NCI-H2227 treated with DMSO at 0.1 percent for 48 hours (cell line): Measurements from ENCODE around the gene COBL.

Experiments used
- DNase-seq: peaks from one replicate; lab custom pipeline; 2025; lab: John Stamatoyannopoulos, UW

COBL gene

GRCh38 chr7:51303142-51303525, 13.5 kb downstream of the COBL start:
- no peak for DNase-seq

DNA sequence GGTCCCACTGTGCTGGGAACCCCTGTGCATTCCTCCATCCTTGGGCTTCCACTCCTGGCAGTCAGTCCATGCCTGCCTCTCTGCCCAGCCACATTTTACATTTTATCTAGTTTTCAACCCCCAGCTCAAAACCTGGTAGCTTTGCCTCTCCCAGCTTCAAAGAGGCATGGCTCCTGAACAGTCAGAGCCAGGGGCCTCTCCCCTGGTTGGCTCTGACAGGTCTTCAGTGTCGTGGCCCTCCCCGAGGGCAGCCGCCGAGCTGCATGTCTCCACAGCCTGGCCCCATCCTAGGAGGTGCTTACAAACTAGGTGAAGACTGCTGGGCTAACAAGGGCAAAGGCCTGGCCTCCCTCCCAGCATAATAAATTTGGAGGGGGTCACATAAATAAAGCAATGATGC, 14.8 kb downstream of the COBL start:
- DNase-seq: no peak

- no peak for DNase-seq
These were observed 15.6 kb downstream of the COBL start for GRCh38 chr7:51300762-51301674.

DNA sequence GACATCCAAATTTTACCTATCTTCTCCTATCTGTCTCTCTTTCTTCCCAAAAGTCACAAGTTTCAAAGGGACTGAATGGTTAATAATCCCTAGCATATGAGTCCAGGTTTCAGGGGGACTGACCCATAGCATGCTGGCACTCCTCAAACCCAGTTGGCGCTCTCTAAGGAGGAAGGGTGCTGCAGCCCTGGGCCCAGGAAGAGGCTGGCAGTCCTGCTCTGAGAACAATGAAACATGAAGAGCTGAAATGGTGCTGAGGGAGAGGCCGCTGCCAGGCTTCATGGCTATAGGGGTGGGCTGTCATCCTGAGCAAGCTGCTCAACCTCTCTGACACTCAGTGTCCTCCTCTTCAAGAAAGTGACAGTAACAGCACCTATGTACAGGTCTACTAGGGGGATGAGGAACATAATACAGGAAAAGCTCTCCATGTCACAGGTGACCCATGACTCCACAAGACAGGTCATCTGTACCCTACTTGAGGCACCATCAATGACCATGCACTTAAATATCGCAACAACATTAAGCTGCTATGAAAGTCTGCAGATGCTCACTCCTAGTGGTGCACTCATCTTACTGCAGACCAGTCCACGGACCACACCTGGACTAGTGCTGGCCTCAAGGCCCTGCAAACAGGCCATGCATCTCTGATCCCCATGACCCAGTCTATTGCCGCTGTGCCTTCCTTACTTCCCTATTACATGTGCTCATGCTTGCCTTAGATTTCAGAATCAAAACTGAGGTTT, 17.0 kb downstream of the COBL start:
- DNase-seq: no peak

DNA sequence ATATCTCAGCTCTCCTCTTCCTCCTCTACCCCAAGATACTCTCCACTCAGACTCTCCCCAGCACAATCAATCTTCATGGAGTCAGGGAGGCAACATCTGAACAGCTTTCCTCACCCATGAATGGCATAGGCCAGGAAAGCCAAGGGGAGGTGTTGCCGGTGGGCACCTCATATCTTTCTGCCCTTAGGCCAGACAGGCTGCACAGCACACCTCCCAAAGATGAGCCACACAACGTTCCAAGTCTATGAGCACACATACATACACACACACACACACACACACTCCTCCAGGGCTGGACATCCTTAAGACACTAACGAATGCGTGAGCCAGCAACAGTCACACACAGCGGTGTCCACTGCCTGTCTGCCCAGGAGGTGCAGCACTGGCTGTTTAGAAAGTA, 17.7 kb downstream of the COBL start:
- DNase-seq: no peak

DNA sequence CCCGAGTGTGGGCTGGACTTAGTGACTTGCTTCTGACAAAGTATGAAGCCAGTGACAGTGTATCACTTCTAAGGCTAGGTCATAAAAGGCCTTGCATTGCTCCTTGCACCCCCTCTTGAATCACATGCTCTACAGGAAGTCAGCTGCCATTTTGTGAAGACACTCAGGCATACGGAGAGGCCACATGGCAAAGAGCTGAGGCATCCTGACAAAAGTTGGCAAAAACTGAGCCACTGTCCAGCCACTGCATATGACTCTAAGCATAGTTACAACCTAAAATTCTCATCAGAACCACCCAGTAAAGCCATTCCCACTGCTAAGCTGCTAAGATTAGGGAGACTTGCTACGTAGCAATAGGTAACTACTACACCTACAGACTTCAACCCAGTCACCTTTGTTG, 18.6 kb downstream of the COBL start:
- no peak for DNase-seq

- DNase-seq: no peak
These were observed 21.0 kb downstream of the COBL start for GRCh38 chr7:51295440-51296245.

DNA sequence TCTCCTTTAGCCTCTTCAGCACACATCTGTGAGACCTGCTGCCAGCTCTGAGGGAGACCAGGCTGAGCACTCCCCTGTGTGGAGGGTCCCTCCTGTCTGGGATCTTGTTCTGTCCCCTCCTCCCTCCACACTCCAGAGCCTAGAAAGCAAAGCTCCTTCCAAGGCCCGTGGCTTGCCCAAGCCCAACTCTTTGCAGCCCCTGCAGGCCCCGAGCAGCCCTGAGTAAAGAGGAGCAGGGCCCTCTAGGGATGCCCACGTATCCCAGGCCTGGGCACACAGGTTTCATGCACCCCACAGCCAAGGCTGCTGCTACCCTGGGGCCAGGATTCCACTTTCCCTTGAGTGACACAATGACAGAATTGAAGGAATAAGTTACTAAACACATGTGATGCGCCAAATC, 24.0 kb downstream of the COBL start:
- DNase-seq: no peak

DNA sequence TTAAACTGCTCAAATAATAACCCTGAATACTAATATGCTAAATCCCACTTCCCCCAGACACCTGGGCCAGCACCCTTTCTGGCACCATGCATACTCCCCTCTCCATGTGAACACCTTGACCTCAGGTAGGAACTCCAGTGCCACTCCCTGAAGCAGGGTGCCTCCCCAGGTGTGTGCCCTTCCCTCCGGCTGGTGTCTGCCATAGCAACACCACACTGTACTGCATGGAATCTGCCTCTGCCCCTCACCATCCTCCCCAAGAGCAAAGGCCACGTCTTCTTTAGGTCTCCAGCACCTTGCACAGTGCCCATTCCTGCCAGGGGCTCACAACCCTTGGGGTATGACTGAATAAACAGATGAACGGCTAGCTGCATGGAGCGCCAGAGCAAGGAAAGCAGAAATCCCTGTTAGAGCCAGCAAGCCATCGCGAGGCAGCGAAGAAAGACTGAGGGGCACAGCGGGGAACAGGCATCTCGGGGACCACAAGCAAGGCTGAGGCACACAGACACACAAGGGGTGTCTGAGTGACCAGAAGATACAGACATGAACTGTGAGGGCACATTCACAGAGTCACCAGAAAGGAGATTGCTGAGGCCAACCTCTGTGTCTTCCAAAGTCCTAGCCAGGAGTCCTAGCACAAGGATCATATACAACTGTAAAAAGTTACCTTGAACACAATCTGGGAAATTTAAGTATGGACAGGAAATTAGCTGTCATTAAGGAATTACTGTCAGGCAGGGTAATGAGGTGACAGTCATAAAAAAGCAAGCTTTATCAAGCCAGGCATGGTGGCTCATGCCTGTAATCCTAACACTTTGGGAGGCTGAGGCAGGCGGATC, 25.7 kb downstream of the COBL start:
- DNase-seq: no peak

DNA sequence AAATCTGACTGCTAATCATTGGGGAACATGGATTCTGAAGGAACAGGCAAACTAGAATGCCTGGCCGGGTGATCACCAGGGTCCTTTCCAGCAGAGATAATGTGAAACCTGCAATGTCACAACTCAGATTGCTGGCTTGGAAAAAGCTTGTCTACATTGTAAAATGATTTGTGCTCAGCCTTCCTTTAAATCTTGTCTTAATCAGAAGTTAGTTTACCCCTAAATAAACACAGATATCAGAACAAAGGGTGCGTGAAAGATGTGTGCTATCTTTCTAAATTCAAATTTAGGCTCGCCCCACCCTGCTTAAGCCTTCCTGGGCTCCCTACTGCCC, 26.3 kb downstream of the COBL start:
- DNase-seq: no peak

DNA sequence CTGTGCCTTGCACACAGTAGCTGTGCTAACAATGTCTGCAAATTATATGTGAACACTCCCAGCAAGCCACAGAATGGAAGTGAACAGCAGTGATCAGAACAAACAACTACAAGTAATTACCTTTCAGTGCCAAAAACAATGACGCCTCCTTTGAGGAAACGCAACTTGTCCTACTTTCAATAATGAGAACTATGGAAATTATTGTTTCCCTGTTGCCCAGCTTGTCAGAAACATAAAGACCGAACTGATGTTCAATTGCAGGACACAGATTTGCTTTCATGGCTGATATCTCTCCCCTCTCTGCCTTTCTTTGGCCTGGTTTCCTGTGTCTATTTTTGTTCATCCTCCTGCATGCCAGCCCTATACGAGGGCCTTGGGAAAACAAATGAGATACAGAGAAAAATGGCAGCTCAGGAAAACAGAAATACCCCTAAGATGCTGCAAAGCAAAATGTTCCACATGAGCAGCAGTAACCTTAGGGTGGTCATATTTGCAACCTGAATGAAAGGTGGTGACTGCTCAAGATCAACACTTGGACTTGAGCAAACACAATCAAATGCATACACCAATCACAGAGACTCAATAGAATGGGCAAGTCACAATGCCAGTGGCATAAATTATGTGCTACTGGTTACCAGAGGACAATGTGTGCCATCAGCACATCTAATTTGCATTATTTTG, 26.8 kb downstream of the COBL start:
- no peak for DNase-seq

DNA sequence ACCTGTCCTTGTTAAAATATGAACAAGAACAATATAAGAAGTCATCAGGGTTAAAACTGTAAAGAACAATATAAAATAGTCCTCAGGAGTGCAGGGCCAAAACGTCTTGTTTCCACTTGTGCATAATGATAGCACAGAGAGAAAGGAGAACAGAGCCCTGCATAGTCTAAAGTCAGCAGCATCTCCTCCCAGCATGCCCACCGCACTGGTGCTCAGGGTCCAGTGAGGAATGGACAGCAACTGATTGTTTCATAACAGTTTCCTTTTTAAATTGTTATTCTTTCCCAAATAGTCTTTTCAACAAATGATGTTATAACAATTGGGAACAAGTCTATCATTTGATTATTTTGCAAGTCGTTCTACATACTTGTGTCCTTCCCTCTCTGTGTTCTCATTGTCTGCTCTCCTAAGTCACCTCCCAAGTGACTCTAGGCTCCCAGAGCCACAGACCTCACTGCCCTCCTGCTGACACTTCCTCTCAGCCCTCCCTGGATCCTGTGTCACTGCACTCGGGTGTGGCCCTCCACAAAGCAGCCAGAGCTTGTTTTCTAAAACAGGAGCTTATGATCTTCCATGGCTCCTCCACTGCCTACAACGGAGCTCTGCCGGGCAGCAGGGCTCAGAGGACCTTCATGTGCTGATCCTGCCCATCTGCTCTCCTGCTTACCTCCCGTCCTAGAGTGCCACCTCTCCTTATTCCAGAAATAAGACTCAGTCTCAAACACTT, 27.6 kb downstream of the COBL start:
- no peak for DNase-seq

GRCh38 chr7:51286401-51286800, 30.2 kb downstream of the COBL start:
- DNase-seq: no peak

GRCh38 chr7:51280156-51280555, 36.5 kb downstream of the COBL start:
- DNase-seq: no peak

- no peak for DNase-seq
These were observed 37.1 kb downstream of the COBL start for GRCh38 chr7:51279391-51280023.

DNA sequence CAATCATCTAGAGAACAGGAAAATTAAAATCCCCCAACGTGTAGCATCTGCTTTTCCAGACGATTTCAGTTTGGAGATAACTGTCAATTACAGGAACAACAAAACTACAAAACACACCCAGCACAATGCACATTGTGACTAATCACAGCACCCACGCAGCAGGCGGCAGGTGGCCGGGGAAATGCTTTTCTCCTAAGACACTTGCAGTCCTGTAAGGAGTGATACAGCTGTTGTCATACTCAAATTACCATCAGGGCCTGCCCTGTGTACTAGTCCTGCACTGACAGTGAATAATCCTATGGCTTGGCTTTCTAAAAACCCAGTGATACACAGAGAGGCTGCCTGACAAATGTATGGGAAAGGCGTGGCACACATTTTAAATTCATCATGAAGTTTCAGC, 37.8 kb downstream of the COBL start:
- DNase-seq: no peak

- DNase-seq: no peak
These were observed 39.6 kb downstream of the COBL start for GRCh38 chr7:51276967-51277366.

GRCh38 chr7:51276091-51276605, 40.5 kb downstream of the COBL start:
- no peak for DNase-seq

- no peak for DNase-seq
These were observed 41.1 kb downstream of the COBL start for GRCh38 chr7:51275532-51275931.

- DNase-seq: no peak
These were observed 41.7 kb downstream of the COBL start for GRCh38 chr7:51274955-51275354.
